Measurements from ENCODE around the gene TRMU. TPM values are rescaled to one million over a fixed set of nuclear protein-coding genes. Genes with fewer than 3 reads are reported as not detected.

Gene TRMU
- total and polyA plus RNA-seq, 2 experiments from 2014 or later = 48.3 to 70.4 TPM

- Mint-ChIP-seq H3K4me1 (peaks cover 4% of the 10 kb centered on the region; the same call in 1 of the 3 replicates), H3K4me3 (no peak overlapping the region), H3K9me3 (no peaks in the 10 kb centered on the region), H3K27me3 (ENCODE audit: insufficient read depth, low read depth, poor library complexity) (peaks cover 11% of the 10 kb centered on the region), H3K36me3 (ENCODE audit: low read depth) (no peaks in the 10 kb centered on the region; the same call in 2 of the 3 replicates), H3K27ac (no peak overlapping the region)
- Histone ChIP-seq H3K36me3 (ENCODE audit: insufficient read depth) (no peaks in the 10 kb centered on the region), H3K9me2 (ENCODE audit: insufficient read depth) (no peaks in the 10 kb centered on the region), H3K27me3 (ENCODE audit: insufficient read depth) (no peaks in the 10 kb centered on the region), H3F3A (replicated peaks; ENCODE audit: low read depth) (no peaks in the 10 kb centered on the region), H3K79me2 (replicated peaks; ENCODE audit: insufficient read depth) (no peaks in the 10 kb centered on the region), H3K4me2 (no peak overlapping the region), H4K20me1 (replicated peaks; ENCODE audit: insufficient read depth) (no peaks in the 10 kb centered on the region), H3K4me3 (no peak overlapping the region), H3K4me1 (ENCODE audit: insufficient read depth) (no peaks in the 10 kb centered on the region), H2AFZ (no peak overlapping the region), H3K27ac (ENCODE audit: low read depth) (no peak overlapping the region)
- no peak for DNase-seq (ENCODE audit: low spot score)
- peak; percentile 52 for ATAC-seq
- peak in 1 of 2 experiments; percentile 3; a peak in 1 of 4 replicates for TF ChIP-seq CTCF (conservative IDR thresholded peaks at IDR 0.05; ENCODE audit: low read depth in 2 of 2)
- TF ChIP-seq NANOG (IDR thresholded peaks at IDR 0.05; ENCODE audit: borderline replicate concordance) = no peak
These were observed 55.3 kb downstream of the TRMU start for GRCh38 chr22:46390652-46391301.

- peaks cover 10% of the 10 kb centered on the region for H3K27me3 Mint-ChIP-seq (ENCODE audit: insufficient read depth, low read depth, poor library complexity)
- Histone ChIP-seq H3K79me2 (replicated peaks; ENCODE audit: insufficient read depth) (no peaks in the 10 kb centered on the region), H2AFZ (no peak overlapping the region), H3K4me1 (ENCODE audit: insufficient read depth) (no peaks in the 10 kb centered on the region), H3F3A (replicated peaks; ENCODE audit: low read depth) (no peaks in the 10 kb centered on the region), H3K27me3 (ENCODE audit: insufficient read depth) (no peaks in the 10 kb centered on the region), H4K20me1 (replicated peaks; ENCODE audit: insufficient read depth) (no peaks in the 10 kb centered on the region), H3K4me3 (no peak overlapping the region), H3K9me2 (ENCODE audit: insufficient read depth) (no peaks in the 10 kb centered on the region), H3K4me2 (no peak overlapping the region), H3K27ac (ENCODE audit: low read depth) (no peak overlapping the region), H3K36me3 (ENCODE audit: insufficient read depth) (no peaks in the 10 kb centered on the region)
- ATAC-seq (no peak), DNase-seq (ENCODE audit: low spot score) (no peak)
- H3K9me3 Mint-ChIP-seq = no peaks in the 10 kb centered on the region
- no peak overlapping the region for H3K4me3 Mint-ChIP-seq
- H3K36me3 Mint-ChIP-seq (ENCODE audit: low read depth) = no peaks in the 10 kb centered on the region; the same call in 2 of the 3 replicates
- no peak overlapping the region for H3K27ac Mint-ChIP-seq
- H3K4me1 Mint-ChIP-seq = peaks cover 4% of the 10 kb centered on the region; the same call in 1 of the 3 replicates
- TF ChIP-seq CREB1 (CRISPR knock-in tag; IDR thresholded peaks at IDR 0.05; ENCODE audit: low read depth) (no peak), ZNF331 (CRISPR knock-in tag; IDR thresholded peaks at IDR 0.05; ENCODE audit: low read depth) (no peak), POLR2AphosphoS5 (IDR thresholded peaks at IDR 0.05; ENCODE audit: low read depth) (no peak), EZH2 (IDR thresholded peaks at IDR 0.05; ENCODE audit: low read depth, unreplicated experiment) (no peak), ZNF462 (CRISPR knock-in tag; IDR thresholded peaks at IDR 0.05) (no peak), ETS1 (IDR thresholded peaks at IDR 0.05) (no peak), ZNF114 (CRISPR knock-in tag; IDR thresholded peaks at IDR 0.05) (no peak), JUNB (IDR thresholded peaks at IDR 0.05; ENCODE audit: unreplicated experiment) (no peak), NANOG (IDR thresholded peaks at IDR 0.05; ENCODE audit: borderline replicate concordance) (no peak)
These were observed 56.1 kb downstream of the TRMU start for GRCh38 chr22:46391486-46392136.

Data from GM23338 (cell line).